Stimulated activated CD4-positive, alpha-beta T cell treated with anti-CD3 and anti-CD28 coated beads, Interleukin-2, amount 100 ng/mL, for 48 hours (primary cell): ENCODE results near the gene MAK.
"Not testable (repeated sequence)": the region's sequence is repeated elsewhere in the genome, so short reads cannot be mapped to it uniquely, and the experiment has no call there.

Source experiments
- DNase-seq, 2 donors: peaks; one replicate each; pipeline ENCODE4 v3.0.0-alpha.2; 2020

MAK gene

GRCh38 chr6:10837995-10838793 lies at the start of gene MAK:
Gene MAK, minus strand, starts transcription at chr6:10838539. Its CDS starts 7,891 bp downstream, at chr6:10830648.
- DNase-seq = peak; percentile 80 to 84

- peak in 1 of 2 donors; percentile 37 for DNase-seq
Measured at GRCh38 chr6:10886691-10887502, 48.6 kb upstream of the MAK start, which contains the start of gene SYCP2L. Gene SYCP2L, plus strand, starts transcription at chr6:10887052. Its CDS starts 75 bp downstream, at chr6:10887127.

- DNase-seq = not testable (repeated sequence)
Measured at GRCh38 chr6:10886365-10886690, 48.0 kb upstream of the MAK start.

GRCh38 chr6:10884245-10884972 lies 46.1 kb upstream of the MAK start:
- DNase-seq = no peak

GRCh38 chr6:10883312-10884244 lies 45.2 kb upstream of the MAK start:
- no peak for DNase-seq

GRCh38 chr6:10882657-10883171 lies 44.4 kb upstream of the MAK start:
- no peak for DNase-seq

- not testable (repeated sequence) for DNase-seq
Measured at GRCh38 chr6:10882253-10882630, 43.9 kb upstream of the MAK start.

- DNase-seq = no peak
Measured at GRCh38 chr6:10880366-10880765, 42.0 kb upstream of the MAK start.

GRCh38 chr6:10877871-10878270 lies 39.5 kb upstream of the MAK start:
- no peak for DNase-seq

- DNase-seq = no peak
Measured at GRCh38 chr6:10877012-10877411, 38.7 kb upstream of the MAK start.

GRCh38 chr6:10875026-10875425 lies 36.7 kb upstream of the MAK start:
- DNase-seq = no peak

- no peak for DNase-seq
Measured at GRCh38 chr6:10874207-10874606, 35.9 kb upstream of the MAK start.

GRCh38 chr6:10873374-10873773 lies 35.0 kb upstream of the MAK start:
- DNase-seq = no peak

GRCh38 chr6:10867952-10868351 lies 29.6 kb upstream of the MAK start:
- no peak for DNase-seq

- not testable (repeated sequence) for DNase-seq
Measured at GRCh38 chr6:10866709-10867108, 28.4 kb upstream of the MAK start.

GRCh38 chr6:10863031-10863430 lies 24.7 kb upstream of the MAK start:
- DNase-seq = not testable (repeated sequence)

- no peak for DNase-seq
Measured at GRCh38 chr6:10862361-10862760, 24.0 kb upstream of the MAK start.

- DNase-seq = no peak
Measured at GRCh38 chr6:10861086-10861485, 22.7 kb upstream of the MAK start.

GRCh38 chr6:10857259-10857658 lies 18.9 kb upstream of the MAK start:
- no peak for DNase-seq

- no peak for DNase-seq
Measured at GRCh38 chr6:10854922-10855632, 16.7 kb upstream of the MAK start.

- DNase-seq = not testable (repeated sequence)
Measured at GRCh38 chr6:10853849-10854300, 15.5 kb upstream of the MAK start.
